MM.1S (cell line): ENCODE results near the gene IFTAP.

Experiments used
- DNase-seq: peaks from one replicate; pipeline ENCODE4 v3.0.0-alpha.2; 2015
- H2AFZ ChIP-seq: fragments of 300-600 bp; sonication (generic); 2 replicates; pipeline ENCODE4 v1.6.0; 2016; ENCODE audit warnings: antibody characterized with exemption, low read length
- H3F3A ChIP-seq: fragments of 300-600 bp; sonication (generic); 2 replicates; pipeline ENCODE4 v1.6.1; 2016; ENCODE audit warnings: mild to moderate bottlenecking, antibody characterized with exemption, low read length, moderate library complexity, mixed read lengths; ENCODE audit not compliant: insufficient read depth
- H3K27ac ChIP-seq: fragments of 300-600 bp; sonication (generic); 2 replicates; pipeline ENCODE4 v1.5.1; 2016; ENCODE audit warnings: mild to moderate bottlenecking, low read length
- H3K27me3 ChIP-seq: fragments of 300-600 bp; sonication (generic); replicated peaks from 2 replicates; pipeline ENCODE4 v1.6.0; 2016; ENCODE audit warnings: low read length; ENCODE audit not compliant: insufficient read depth
- H3K36me3 ChIP-seq: fragments of 300-600 bp; sonication (generic); replicated peaks from 2 replicates; pipeline ENCODE4 v1.6.1; 2016; ENCODE audit warnings: mild to moderate bottlenecking, low read length, mixed read lengths; ENCODE audit not compliant: insufficient read depth
- H3K4me1 ChIP-seq: fragments of 300-600 bp; sonication (generic); 2 replicates; pipeline ENCODE4 v1.6.1; 2016; ENCODE audit warnings: low read length, mixed read lengths
- H3K4me2 ChIP-seq: fragments of 300-600 bp; sonication (generic); 2 replicates; pipeline ENCODE4 v1.6.0; 2016; ENCODE audit warnings: low read depth, low read length
- H3K4me3 ChIP-seq: fragments of 300-600 bp; sonication (generic); 2 replicates; pipeline ENCODE4 v1.5.1; 2016; ENCODE audit warnings: low read length, mixed read lengths
- H3K79me2 ChIP-seq: fragments of 300-600 bp; sonication (generic); 2 replicates; pipeline ENCODE4 v1.6.1; 2016; ENCODE audit warnings: mixed run types, low read length, mixed read lengths
- H3K9ac ChIP-seq: fragments of 300-600 bp; sonication (generic); 2 replicates; pipeline ENCODE4 v1.6.1; 2016; ENCODE audit warnings: low read length, mixed read lengths
- H3K9me2 ChIP-seq: fragments of 300-600 bp; sonication (generic); replicated peaks from 2 replicates; pipeline ENCODE4 v1.6.1; 2016; ENCODE audit warnings: mild to moderate bottlenecking, low read length, mixed read lengths; ENCODE audit not compliant: insufficient read depth
- H3K9me3 ChIP-seq: fragments of 300-600 bp; sonication (generic); replicated peaks from 2 replicates; pipeline ENCODE4 v1.6.1; 2016; ENCODE audit warnings: mild to moderate bottlenecking, low read length, mixed read lengths; ENCODE audit not compliant: insufficient read depth
- H4K20me1 ChIP-seq: fragments of 300-600 bp; sonication (generic); 2 replicates; pipeline ENCODE4 v1.6.1; 2016; ENCODE audit warnings: mild to moderate bottlenecking, low read length, moderate library complexity, mixed read lengths; ENCODE audit not compliant: insufficient read depth
- CTCF ChIP-seq: fragments of 300-600 bp; sonication (generic); IDR thresholded peaks from 2 replicates; pipeline ENCODE4 v1.5.1; 2016; ENCODE audit warnings: antibody characterized with exemption, low read length, mixed read lengths
- EZH2 ChIP-seq: fragments of 300-600 bp; sonication (generic); optimal IDR thresholded peaks from 2 replicates; pipeline ENCODE3; 2017; ENCODE audit warnings: low read depth, mild to moderate bottlenecking, antibody characterized with exemption, low read length, mixed read lengths
- EZH2phosphoT487 ChIP-seq: fragments of 300-600 bp; sonication (generic); IDR thresholded peaks from 2 replicates; pipeline ENCODE4 v1.6.1; 2018; ENCODE audit warnings: antibody characterized with exemption, low read length

IFTAP gene

DNA sequence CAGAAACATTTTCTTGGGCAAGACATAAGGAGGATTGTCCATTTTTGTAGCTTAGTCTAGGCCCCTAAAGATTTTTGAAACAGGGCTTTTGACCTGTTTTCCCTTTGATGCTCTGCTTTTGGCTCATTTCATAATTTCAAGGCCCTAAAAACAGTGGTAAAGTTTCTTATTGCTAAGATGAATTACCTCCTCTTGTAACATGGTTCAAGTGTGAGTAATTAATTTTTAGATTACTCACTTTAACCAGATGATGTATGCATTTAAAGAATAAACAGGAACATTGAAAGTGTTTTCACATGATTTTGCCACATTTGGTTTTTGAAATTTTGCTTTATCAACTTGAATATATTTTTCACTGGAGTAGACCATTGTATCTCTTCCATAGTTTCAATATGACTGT is 2.6 kb downstream of the IFTAP start:
- H3K79me2 ChIP-seq, result no peaks in the 10 kb centered on the region
- no peak overlapping the region for H3K4me2 ChIP-seq
- no peak overlapping the region for H3K4me3 ChIP-seq
- no peak for TF ChIP-seq CTCF
- TF ChIP-seq EZH2, result no peak
- TF ChIP-seq EZH2phosphoT487, result no peak
- H3K4me1 ChIP-seq, result no peaks in the 10 kb centered on the region
- no peaks in the 10 kb centered on the region for H4K20me1 ChIP-seq
- H3K9me2 ChIP-seq, result no peaks in the 10 kb centered on the region
- no peak for DNase-seq
- no peaks in the 10 kb centered on the region for H3F3A ChIP-seq
- no peaks in the 10 kb centered on the region for H3K27me3 ChIP-seq
- H3K27ac ChIP-seq, result no peak overlapping the region
- no peaks in the 10 kb centered on the region for H3K36me3 ChIP-seq
- H2AFZ ChIP-seq, result no peak overlapping the region
- H3K9me3 ChIP-seq, result no peaks in the 10 kb centered on the region
- no peak overlapping the region for H3K9ac ChIP-seq

GRCh38 chr11:36598051-36598450 is 3.7 kb downstream of the IFTAP start, which contains the start of gene RAG2:
Gene RAG2 (minus strand): TSS chr11:36598236. CDS start chr11:36594168, 4,068 bp downstream.
- no peak for TF ChIP-seq EZH2phosphoT487
- TF ChIP-seq EZH2, result no peak
- TF ChIP-seq CTCF, result no peak
- no peak within 1 kb of the TSS for H3K4me3 ChIP-seq
- no peaks in the 10 kb centered on the region for H3K79me2 ChIP-seq
- H3K4me1 ChIP-seq, result no peaks in the 10 kb centered on the region
- H3K27me3 ChIP-seq, result no peaks in the 10 kb centered on the region
- H4K20me1 ChIP-seq, result no peaks in the 10 kb centered on the region
- no peaks in the 10 kb centered on the region for H3K9me2 ChIP-seq
- no peak within 1 kb of the TSS for H2AFZ ChIP-seq
- H3K4me2 ChIP-seq, result no peak within 1 kb of the TSS
- H3K9ac ChIP-seq, result no peak within 1 kb of the TSS
- no peaks in the 10 kb centered on the region for H3K36me3 ChIP-seq
- H3F3A ChIP-seq, result no peaks in the 10 kb centered on the region
- H3K27ac ChIP-seq, result no peak within 1 kb of the TSS
- DNase-seq, result no peak
- no peaks in the 10 kb centered on the region for H3K9me3 ChIP-seq

DNA sequence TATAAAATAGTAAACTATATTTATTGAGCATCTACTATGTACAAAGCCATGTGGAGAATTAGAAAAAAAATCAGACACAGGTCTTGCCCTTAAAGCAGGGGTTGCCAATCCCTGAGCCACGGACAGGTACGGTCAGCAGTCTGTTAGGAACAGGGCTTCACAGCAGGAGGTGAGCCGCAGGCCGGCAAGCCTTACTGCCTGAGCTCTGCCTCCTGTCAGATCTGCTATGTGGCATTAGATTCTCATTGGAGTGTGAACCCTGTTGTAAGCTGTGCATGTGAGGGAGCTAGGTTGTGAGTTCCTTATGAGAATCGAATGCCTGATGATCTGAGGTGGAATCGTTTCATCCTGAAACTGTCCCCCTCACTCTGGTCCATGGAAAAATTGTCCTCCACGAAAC is 5.9 kb downstream of the IFTAP start:
- Histone ChIP-seq H3K79me2 (no peaks in the 10 kb centered on the region), H4K20me1 (no peaks in the 10 kb centered on the region), H3K27me3 (no peaks in the 10 kb centered on the region), H3F3A (peaks cover 6% of the 10 kb centered on the region), H3K4me2 (no peak overlapping the region), H3K4me3 (no peak overlapping the region), H3K9me3 (no peaks in the 10 kb centered on the region), H3K9ac (no peak overlapping the region), H2AFZ (no peak overlapping the region), H3K4me1 (peaks cover 9% of the 10 kb centered on the region), H3K9me2 (no peaks in the 10 kb centered on the region), H3K36me3 (no peaks in the 10 kb centered on the region), H3K27ac (no peak overlapping the region)
- TF ChIP-seq EZH2phosphoT487 (no peak), CTCF (no peak), EZH2 (no peak)
- no peak for DNase-seq
